GM12873 (cell line): ENCODE results near the gene PEDS1.

ENCODE experiments used
- CTCF ChIP-seq: IDR thresholded peaks from 2 replicates; pipeline ENCODE4 v1.5.1; 2012; ENCODE audit warnings: low read depth, mild to moderate bottlenecking, moderate library complexity, low read length, control low read depth; ENCODE audit not compliant: insufficient read depth; ENCODE audit errors: missing control alignments

PEDS1 gene

GRCh38 chr20:50108556-50109235 lies 44.8 kb downstream of the PEDS1 start:
- no peak for TF ChIP-seq CTCF

GRCh38 chr20:50107796-50108331 lies 45.7 kb downstream of the PEDS1 start:
- no peak for TF ChIP-seq CTCF

GRCh38 chr20:50107086-50107660 lies 46.4 kb downstream of the PEDS1 start:
- TF ChIP-seq CTCF = no peak
